K562 (cell line): Measurements from ENCODE around the gene TOMM40L. TPM values are rescaled to one million over a fixed set of nuclear protein-coding genes. Genes with fewer than 3 reads are reported as not detected.

ENCODE experiments used
- ARID2 ChIP-seq: fragments of 450-650 bp; IDR thresholded peaks from 2 replicates; pipeline ENCODE4 v1.6.1; 2017; ENCODE audit warnings: antibody characterized with exemption, mild to moderate bottlenecking
- CCAR2 ChIP-seq: fragments of 200-400 bp; formaldehyde crosslinking; IDR thresholded peaks from 2 replicates; pipeline ENCODE4 v1.6.1; 2017; ENCODE audit warnings: mild to moderate bottlenecking, low read depth, low read length
- ETV1 ChIP-seq: fragments of 450-650 bp; conservative IDR thresholded peaks from 2 replicates; pipeline ENCODE4 v1.6.1; 2016; ENCODE audit warnings: missing genetic modification characterization, control low read depth, low read depth, missing compliant biosample characterization
- EWSR1 ChIP-seq: fragments of 450-650 bp; IDR thresholded peaks from 2 replicates; pipeline ENCODE4 v1.6.1; 2018; ENCODE audit warnings: borderline replicate concordance, mild to moderate bottlenecking, low read depth, moderate library complexity; ENCODE audit not compliant: partially characterized antibody
- GATAD2A ChIP-seq: fragments of 450-650 bp; IDR thresholded peaks from 2 replicates; pipeline ENCODE4 v1.6.1; 2017
- GTF2E2 ChIP-seq: fragments of 200-800 bp; sonication (Bioruptor generic); IDR thresholded peaks from 2 replicates; pipeline ENCODE4 v1.6.1; 2016; ENCODE audit warnings: missing genetic modification characterization, missing compliant biosample characterization
- HDAC1 ChIP-seq, 2 experiments: fragments of 450-650 bp; IDR thresholded peaks; 2 replicates each; pipeline ENCODE4 v1.6.1; 2016 to 2017; ENCODE audit warnings: inconsistent platforms in 1 of 2, mild to moderate bottlenecking in 1 of 2, moderate library complexity in 1 of 2
- HINFP ChIP-seq: fragments of 450-650 bp; conservative IDR thresholded peaks from 2 replicates; pipeline ENCODE4 v1.6.1; 2016; ENCODE audit warnings: missing genetic modification characterization, low read depth, mild to moderate bottlenecking, control low read depth, missing compliant biosample characterization
- HMGXB4 ChIP-seq: sonication (generic); formaldehyde crosslinking; IDR thresholded peaks from 2 replicates; pipeline ENCODE4 v1.8.1; 2023; ENCODE audit warnings: mild to moderate bottlenecking, missing genetic modification reagents
- IRF2 ChIP-seq: sonication (generic); formaldehyde crosslinking; IDR thresholded peaks from 2 replicates; pipeline ENCODE4 v1.8.1; 2022; ENCODE audit warnings: mild to moderate bottlenecking, missing genetic modification reagents
- MCM5 ChIP-seq: fragments of 450-650 bp; IDR thresholded peaks from 2 replicates; pipeline ENCODE4 v1.6.1; 2016; ENCODE audit warnings: low read depth
- MED1 ChIP-seq: sonication (generic); formaldehyde crosslinking; IDR thresholded peaks from 2 replicates; pipeline ENCODE4 v1.8.1; 2023; ENCODE audit warnings: missing genetic modification reagents, borderline replicate concordance
- MNT ChIP-seq, 2 experiments: fragments of 450-650 bp; conservative IDR thresholded peaks; 2 replicates each; pipeline ENCODE4 v1.6.1; 2017; ENCODE audit warnings: mild to moderate bottlenecking in 2 of 2, moderate library complexity in 2 of 2
- NCOA6 ChIP-seq: fragments of 450-650 bp; IDR thresholded peaks from 2 replicates; pipeline ENCODE4 v1.6.1; 2017; ENCODE audit warnings: mild to moderate bottlenecking
- NFIX ChIP-seq: fragments of 250-450 bp; sonication (Bioruptor Pico); IDR thresholded peaks from 2 replicates; pipeline ENCODE4 v1.4.0; 2020; ENCODE audit warnings: low read depth, mild to moderate bottlenecking, moderate library complexity
- POLR2G ChIP-seq: fragments of 200-400 bp; formaldehyde crosslinking; IDR thresholded peaks from 2 replicates; pipeline ENCODE4 v1.6.1; 2017; ENCODE audit warnings: low read depth, mild to moderate bottlenecking, antibody characterized with exemption, low read length, moderate library complexity
- RBM22 ChIP-seq: fragments of 200-400 bp; formaldehyde crosslinking; IDR thresholded peaks from 2 replicates; pipeline ENCODE4 v1.6.1; 2018; ENCODE audit warnings: low read length, low read depth; ENCODE audit not compliant: poor library complexity, severe bottlenecking
- SAFB ChIP-seq: fragments of 200-400 bp; formaldehyde crosslinking; IDR thresholded peaks from 2 replicates; pipeline ENCODE4 v1.6.1; 2017; ENCODE audit warnings: low read depth, low read length, borderline replicate concordance
- SOX6 ChIP-seq: fragments of 450-650 bp; IDR thresholded peaks from 2 replicates; pipeline ENCODE4 v1.6.1; 2014; ENCODE audit warnings: mild to moderate bottlenecking
- TCF3 ChIP-seq: sonication (generic); formaldehyde crosslinking; IDR thresholded peaks from 2 replicates; pipeline ENCODE4 v1.4.0; 2020; ENCODE audit warnings: mild to moderate bottlenecking, missing genetic modification reagents
- UBTF ChIP-seq, 2 experiments: IDR thresholded peaks; 2 replicates each; pipeline ENCODE4 v1.6.1; 2012; ENCODE audit warnings: improper control_type of control experiment in 2 of 2, low read depth in 2 of 2, low read length in 2 of 2, borderline replicate concordance in 1 of 2
- XRCC4 ChIP-seq: IDR thresholded peaks from one replicate; pipeline ENCODE4 v1.6.1; 2011; ENCODE audit not compliant: insufficient read depth, insufficient read length; ENCODE audit errors: extremely low read depth
- ZNF121 ChIP-seq: sonication (generic); formaldehyde crosslinking; conservative IDR thresholded peaks from 2 replicates; pipeline ENCODE4 v1.8.0; 2022; ENCODE audit warnings: missing genetic modification reagents
- polyA plus RNA-seq, 8 experiments: library from polyadenylated mRNA; depleted of rRNA in 4 of 8; stranded (reverse) in 5 of 8; unstranded in 3 of 8; fragments of >200 nt; fragmentation: Nextera tagmentation in 2 of 8; fragmentation: Illumina TruSeq in 1 of 8; extraction: Ambion mirVana in 2 of 8; extraction: Trizol in 1 of 8; gene quantifications; 2 replicates each; pipeline versions ENCODE4 v1.2.1 to v1.2.3, GENCODE V29; 2011 to 2014; ENCODE audit warnings: inconsistent platforms in 1 of 8, missing spikeins in 1 of 8
- total RNA-seq, 7 experiments: library from RNA; depleted of rRNA in 6 of 7; stranded (reverse); fragments of >200 nt in 6 of 7; fragmentation: Illumina TruSeq in 2 of 7; extraction: Trizol in 2 of 7; gene quantifications; 2 replicates each; pipeline versions ENCODE4 v1.2.1 to v1.2.3, GENCODE V29; 2011 to 2021; ENCODE audit warnings: low replicate concordance in 1 of 7

Gene TOMM40L
- total and polyA plus RNA-seq, 9 of the 15 experiments (the other 6 are each of a cell fraction or from before 2014, with no cell fraction given), result 9.6 to 33.6 (median 25.2) TPM

- TF ChIP-seq HMGXB4 (CRISPR knock-in tag) (no peak), GATAD2A (no peak), NFIX (CRISPR knock-in tag) (no peak), RBM22 (no peak), UBTF (IDR thresholded peaks at IDR 0.05; ENCODE audit: borderline replicate concordance in 1 of 2, low read depth in 2 of 2, low read length in 2 of 2) (no peak), MCM5 (no peak), MNT (conservative IDR thresholded peaks at IDR 0.05) (no peak), POLR2G (0 out of 2 replicates have a peak, but pooled peaks have one; percentile 30), IRF2 (no peak), TCF3 (CRISPR knock-in tag) (no peak), GTF2E2 (tag) (peak; percentile 37; the same call in 1 of the 2 replicates), SAFB (no peak), HDAC1 (IDR thresholded peaks at IDR 0.05) (no peak), NCOA6 (no peak), XRCC4 (no peak), ZNF121 (no peak), MED1 (CRISPR knock-in tag) (no peak), EWSR1 (no peak), HINFP (tag) (no peak), CCAR2 (no peak), SOX6 (no peak), ETV1 (tag) (0 out of 2 replicates have a peak, but pooled peaks have one; percentile 29), ARID2 (no peak)
Observed at GRCh38 chr1:161226320-161226711, 456 bp downstream of the TOMM40L start (continued).
